Kidney (tissue), 14 donors: ENCODE results near the gene PRKN. TPM values are rescaled to one million over a fixed set of nuclear protein-coding genes. Genes with fewer than 3 reads are reported as not detected.
"Not testable (repeated sequence)": the region's sequence is repeated elsewhere in the genome, so short reads cannot be mapped to it uniquely, and the experiment has no call there.

Experiments used
- DNase-seq, 5 donors: peaks; one replicate each; pipeline ENCODE4 v3.0.0-alpha.2; 2013 to 2020
- FAIRE-seq: peaks from 2 replicates; lab custom pipeline; 2012; peaks lifted over from hg19 to GRCh38; lab: Jason Lieb, UNC
- H3K27ac ChIP-seq, 2 donors: one replicate each; pipeline ENCODE4 v1.7.0; 2013; ENCODE audit warnings: low read depth in 2 of 2, low read length in 2 of 2, inconsistent platforms in 1 of 2
- H3K27me3 ChIP-seq: one replicate; pipeline ENCODE4 v1.7.1; 2013; ENCODE audit warnings: low read length, inconsistent platforms; ENCODE audit not compliant: control insufficient read depth, insufficient read depth
- H3K36me3 ChIP-seq, 3 donors: one replicate each; pipeline versions ENCODE4 v1.7.0 to v1.7.1; 2013; ENCODE audit warnings: low read length in 3 of 3, control low read depth in 1 of 3, inconsistent platforms in 1 of 3; ENCODE audit not compliant: insufficient read depth in 3 of 3, control insufficient read depth in 2 of 3
- H3K4me1 ChIP-seq, 3 donors: one replicate each; pipeline versions ENCODE4 v1.7.0 to v1.7.1; 2013; ENCODE audit warnings: low read length in 3 of 3, inconsistent platforms in 1 of 3, low read depth in 1 of 3; ENCODE audit not compliant: control insufficient read depth in 2 of 3, insufficient read depth in 2 of 3
- H3K4me3 ChIP-seq, 3 donors: one replicate each; pipeline versions ENCODE4 v1.7.0 to v1.8.1; 2013; ENCODE audit warnings: low read length in 3 of 3, control low read depth in 1 of 3, inconsistent platforms in 1 of 3
- H3K9ac ChIP-seq, 3 donors: one replicate each; pipeline versions ENCODE4 v1.7.0 to v1.7.1; 2013; ENCODE audit warnings: low read length in 3 of 3, control low read depth in 1 of 3, inconsistent platforms in 1 of 3
- H3K9me3 ChIP-seq, 3 donors: one replicate each; pipeline versions ENCODE4 v1.7.0 to v1.7.1; 2013; ENCODE audit warnings: low read length in 3 of 3, control low read depth in 1 of 3, inconsistent platforms in 1 of 3; ENCODE audit not compliant: control insufficient read depth in 2 of 3, insufficient read depth in 1 of 3
- intact Hi-C: fragments of 100-400 bp; cut with DNase I; formaldehyde crosslinking; loops from one replicate; pipeline ENCODE4 v1.11.1; 2022
- polyA plus RNA-seq: library from polyadenylated mRNA; stranded (reverse); fragments of 350-450 nt; fragmentation: Illumina TruSeq; extraction: RNeasy Lipid Tissue Mini Kit (QIAGEN cat#74804); gene quantifications from one replicate; pipeline ENCODE4 v1.2.3, GENCODE V29; 2014; ENCODE audit warnings: low read depth, low replicate concordance; ENCODE audit not compliant: insufficient read depth
- total RNA-seq: library from RNA; stranded (reverse); fragmentation: NEBNext Ultra II Directional; extraction: Animal tissue kit (Norgen Biotek cat#: 25700); gene quantifications from one replicate; pipeline ENCODE4 v1.2.1, GENCODE V29; 2021
- TF ChIP-seq, protein P1 (sequence below): IDR thresholded peaks from 3 replicates; pipeline ENCODE4 v1.5.1; 2012; ENCODE audit warnings: mild to moderate bottlenecking, moderate library complexity, borderline replicate concordance; ENCODE audit not compliant: insufficient read depth; ENCODE audit errors: extremely low read depth
- donor health status: control.
- donor health status: control.
- donor health status: control.
- donor health status: control.
- donor health status: control.
- donor health status: DM: yes; HTN: yes; CAD: no.
- donor health status: Normal renal cell carcinoma (clear cell type).

The PRKN gene
- total and polyA plus RNA-seq, 2 donors from 2014 or later, result 8.6 to 10.4 TPM

DNA sequence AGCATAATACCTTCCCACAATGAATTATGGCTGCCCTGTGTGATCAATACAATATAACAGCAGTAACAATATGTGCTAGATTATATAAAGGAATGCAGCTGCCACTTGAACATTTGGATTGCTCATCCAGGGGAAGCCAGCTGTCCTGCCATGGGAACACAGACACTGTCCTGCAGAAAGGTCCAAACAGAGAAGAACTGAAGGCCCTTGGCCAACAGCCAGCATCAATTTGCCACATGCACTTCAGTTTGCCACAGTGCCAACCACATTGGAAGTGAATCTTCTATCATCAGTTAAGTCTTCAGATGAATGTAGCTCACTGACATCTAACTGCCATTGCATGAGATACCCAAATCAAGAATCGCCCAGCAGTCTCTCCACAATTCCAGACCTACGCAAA, 332.4 kb downstream of the PRKN start:
- no peaks in the 10 kb centered on the region for H3K36me3 ChIP-seq
- FAIRE-seq, result no peak

DNA sequence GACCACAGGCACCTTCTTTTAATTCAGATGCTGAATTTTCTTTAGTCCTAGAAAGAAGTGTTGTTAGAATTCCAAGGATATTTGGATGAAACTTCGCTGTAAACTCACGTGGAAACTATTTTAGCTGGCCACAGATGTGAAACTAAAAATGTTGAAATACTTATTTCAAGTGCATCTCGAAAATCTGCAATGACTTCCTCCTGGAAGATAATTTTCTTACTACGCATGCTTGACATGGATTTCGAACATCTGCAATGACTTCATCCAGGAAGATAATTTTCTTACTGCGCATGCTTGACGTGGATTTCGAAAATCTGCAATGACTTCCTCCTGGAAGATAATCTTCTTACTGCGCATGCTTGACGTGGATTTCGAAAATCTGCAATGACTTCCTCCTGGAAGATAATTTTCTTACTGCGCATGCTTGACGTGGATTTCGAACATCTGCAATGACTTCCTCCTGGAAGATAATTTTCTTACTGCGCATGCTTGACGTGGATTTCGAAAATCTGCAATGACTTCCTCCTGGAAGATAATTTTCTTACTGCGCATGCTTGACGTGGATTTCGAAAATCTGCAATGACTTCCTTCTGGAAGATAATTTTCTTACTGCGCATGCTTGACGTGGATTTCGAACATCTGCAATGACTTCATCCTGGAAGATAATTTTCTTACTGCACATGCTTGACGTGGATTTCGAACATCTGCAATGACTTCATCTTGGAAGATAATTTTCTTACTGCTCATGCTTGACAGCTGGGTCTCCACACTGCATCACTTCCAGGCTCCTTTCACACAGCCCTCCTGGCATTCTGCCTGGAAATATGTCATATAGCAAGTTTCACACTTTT, 336.4 kb downstream of the PRKN start:
- not testable (repeated sequence) for FAIRE-seq, H3K4me1 ChIP-seq

More for the DNA sequence above, 332.4 kb downstream of the PRKN start:
- TF ChIP-seq, protein P1, sequence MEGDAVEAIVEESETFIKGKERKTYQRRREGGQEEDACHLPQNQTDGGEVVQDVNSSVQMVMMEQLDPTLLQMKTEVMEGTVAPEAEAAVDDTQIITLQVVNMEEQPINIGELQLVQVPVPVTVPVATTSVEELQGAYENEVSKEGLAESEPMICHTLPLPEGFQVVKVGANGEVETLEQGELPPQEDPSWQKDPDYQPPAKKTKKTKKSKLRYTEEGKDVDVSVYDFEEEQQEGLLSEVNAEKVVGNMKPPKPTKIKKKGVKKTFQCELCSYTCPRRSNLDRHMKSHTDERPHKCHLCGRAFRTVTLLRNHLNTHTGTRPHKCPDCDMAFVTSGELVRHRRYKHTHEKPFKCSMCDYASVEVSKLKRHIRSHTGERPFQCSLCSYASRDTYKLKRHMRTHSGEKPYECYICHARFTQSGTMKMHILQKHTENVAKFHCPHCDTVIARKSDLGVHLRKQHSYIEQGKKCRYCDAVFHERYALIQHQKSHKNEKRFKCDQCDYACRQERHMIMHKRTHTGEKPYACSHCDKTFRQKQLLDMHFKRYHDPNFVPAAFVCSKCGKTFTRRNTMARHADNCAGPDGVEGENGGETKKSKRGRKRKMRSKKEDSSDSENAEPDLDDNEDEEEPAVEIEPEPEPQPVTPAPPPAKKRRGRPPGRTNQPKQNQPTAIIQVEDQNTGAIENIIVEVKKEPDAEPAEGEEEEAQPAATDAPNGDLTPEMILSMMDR, result no peak
- peaks cover 0 to 6% (median 0%) of the 10 kb centered on the region in 3 donors for H3K9me3 ChIP-seq
- no peak overlapping the region for H3K9ac ChIP-seq
- H3K27ac ChIP-seq, result no peak overlapping the region
- H3K27me3 ChIP-seq, result no peaks in the 10 kb centered on the region
- intact Hi-C loops, result no loop called here
- DNase-seq, result no peak
- no peak overlapping the region for H3K4me3 ChIP-seq
- H3K4me1 ChIP-seq, result no peaks in the 10 kb centered on the region

DNA sequence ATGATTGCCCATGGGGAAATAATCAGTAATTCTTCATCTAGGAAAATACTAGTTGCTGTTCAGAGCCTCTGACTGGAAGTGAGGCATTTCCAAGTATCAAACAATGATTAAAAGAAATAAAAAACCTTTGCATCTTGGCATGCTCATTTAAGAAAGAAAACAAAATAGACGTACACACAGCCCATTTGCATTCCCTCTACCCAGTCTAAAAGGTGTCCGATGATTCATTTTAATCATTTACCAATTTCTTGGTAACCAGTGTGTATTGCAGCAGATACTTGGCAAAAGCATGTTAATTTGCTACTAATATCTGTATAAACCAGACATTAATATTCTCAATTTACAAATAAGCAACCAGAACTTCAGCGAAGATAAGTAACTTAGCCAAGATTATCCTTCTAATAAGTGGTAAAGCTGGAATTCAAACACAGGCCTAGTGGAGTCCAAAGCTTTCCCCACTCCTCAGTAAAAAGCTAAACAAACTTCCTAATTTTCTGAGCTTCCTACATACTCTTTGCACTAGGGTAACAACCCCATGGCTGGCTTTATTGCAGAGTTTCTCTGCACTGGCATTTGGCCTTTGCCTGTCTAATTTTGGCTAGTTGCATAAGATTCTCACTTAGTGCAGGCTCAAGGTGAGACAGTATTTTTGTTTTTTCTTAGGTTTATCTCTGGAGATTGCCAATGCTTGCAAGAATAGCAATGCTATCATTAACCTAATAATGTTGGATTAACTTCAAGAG, 338.1 kb downstream of the PRKN start:
- intact Hi-C loops, result no loop called here
- H3K4me1 ChIP-seq, result peaks cover 0 to 7% (median 4%) of the 10 kb centered on the region in 3 donors
- DNase-seq, result peak in 1 of 5 donors; percentile 39
- no peak overlapping the region for H3K4me3 ChIP-seq
- H3K9me3 ChIP-seq, result no peaks in the 10 kb centered on the region
- peak overlapping the region; percentile 45 to 65 for H3K27ac ChIP-seq
- no peaks in the 10 kb centered on the region for H3K27me3 ChIP-seq
- no peak overlapping the region for H3K9ac ChIP-seq
- H3K36me3 ChIP-seq, result no peaks in the 10 kb centered on the region
- FAIRE-seq, result peak; percentile 80
- TF ChIP-seq, protein P1, result no peak

More for the DNA sequence above, 336.4 kb downstream of the PRKN start:
- H3K9ac ChIP-seq, H3K27ac ChIP-seq, intact Hi-C loops, H3K9me3 ChIP-seq, H3K4me3 ChIP-seq, H3K27me3 ChIP-seq, H3K36me3 ChIP-seq: not testable (repeated sequence)
- peak in 1 of 5 donors; percentile 30 for DNase-seq

DNA sequence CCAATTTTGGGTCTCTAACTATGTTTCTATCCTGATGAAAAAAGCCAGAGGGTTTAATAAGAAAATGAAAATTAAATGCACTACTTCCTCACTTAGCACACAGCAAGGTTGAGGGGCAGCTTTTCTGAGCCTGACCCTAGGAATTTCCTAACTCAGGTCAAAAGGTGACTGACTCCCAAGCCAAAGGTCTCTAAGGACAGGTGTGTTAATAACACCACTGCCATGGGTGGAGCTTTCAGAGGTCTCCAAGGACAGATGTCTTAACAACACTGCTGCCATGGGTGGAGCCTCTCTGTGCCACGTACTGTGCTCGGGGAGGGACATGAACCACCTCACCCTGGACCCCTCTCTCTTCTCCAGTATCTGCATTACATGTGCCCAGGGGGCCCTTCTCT, 339.2 kb downstream of the PRKN start:
- Histone ChIP-seq H3K4me1 (peaks cover 0 to 7% (median 4%) of the 10 kb centered on the region in 3 donors), H3K4me3 (no peak overlapping the region), H3K27me3 (no peaks in the 10 kb centered on the region), H3K9me3 (no peaks in the 10 kb centered on the region), H3K27ac (peak overlapping the region; percentile 2 to 60), H3K36me3 (no peaks in the 10 kb centered on the region), H3K9ac (no peak overlapping the region)
- intact Hi-C loops, result no loop called here
- no peak for FAIRE-seq
- TF ChIP-seq, protein P1, result no peak
- no peak for DNase-seq
